ENCODE measurements around the gene RANBP3. TPM values are rescaled to one million over a fixed set of nuclear protein-coding genes. Genes with fewer than 3 reads are reported as not detected.

Gene RANBP3
- total and polyA plus RNA-seq, 7 experiments from 2014 or later: 7.0 to 104 (median 92.0) TPM

DNA sequence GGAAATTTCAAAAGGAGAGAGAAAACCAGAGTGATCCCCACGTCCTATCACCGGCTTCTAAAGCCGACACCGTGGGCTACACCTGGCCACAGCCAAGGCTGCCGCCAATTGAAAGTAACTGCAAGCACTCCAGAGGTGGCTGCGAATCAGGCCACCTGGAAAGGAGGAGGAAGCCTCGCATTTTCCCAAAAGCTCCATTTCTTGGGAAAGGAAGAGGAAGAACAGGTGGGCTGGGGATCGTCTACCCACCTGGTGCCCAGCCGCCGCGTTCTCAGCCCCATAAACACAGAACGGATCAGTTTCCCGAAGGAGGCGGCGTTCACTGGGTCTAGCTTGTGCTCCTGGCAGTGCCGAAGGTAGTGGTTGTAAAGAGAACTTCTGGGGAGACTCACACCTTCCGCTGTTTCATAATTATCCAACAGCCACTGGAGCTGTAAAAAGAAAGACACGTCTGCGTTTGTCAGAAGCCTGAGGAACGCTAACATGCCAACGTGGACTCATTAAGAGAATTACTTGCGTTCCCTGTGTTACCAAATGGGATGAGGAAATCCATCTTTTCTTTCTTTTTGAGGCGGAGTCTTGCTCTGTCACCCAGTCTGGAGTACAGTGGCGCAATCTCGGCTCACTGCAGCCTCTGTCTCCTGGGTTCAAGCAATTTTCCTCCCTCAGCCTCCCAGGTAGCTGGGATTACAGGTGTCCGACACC lies 38.1 kb upstream of the RANBP3 start:
- no peaks in the 10 kb centered on the region for H3K27me3 ChIP-seq (ENCODE audit: control insufficient read depth in 2 of 2, insufficient read depth in 2 of 2, low read length in 2 of 2)
- POLR2A ChIA-PET: no interaction called here
- Mint-ChIP-seq H3K4me3 (no peak overlapping the region), H3K27ac (no peak overlapping the region), H3K36me3 (no peaks in the 10 kb centered on the region), H3K9me3 (no peaks in the 10 kb centered on the region), H3K27me3 (no peaks in the 10 kb centered on the region), H3K4me1 (peaks cover 0 to 12% (median 7%) of the 10 kb centered on the region in 7 donors)
- no peak for DNase-seq
- ATAC-seq: no peak
- H3K4me3 ChIP-seq (ENCODE audit: low read length): no peak overlapping the region
- intact Hi-C loops (cut with micrococcal nuclease): no loop called here
- CTCF ChIA-PET: no interaction called here
- H3K27ac ChIP-seq (ENCODE audit: low read depth, low read length): no peak overlapping the region
- H3K4me1 ChIP-seq (ENCODE audit: control insufficient read depth in 2 of 2, insufficient read depth in 2 of 2, low read length in 2 of 2): no peaks in the 10 kb centered on the region
- no peaks in the 10 kb centered on the region for H3K9me3 ChIP-seq (ENCODE audit: control insufficient read depth in 2 of 3, low read length in 3 of 3)
- H3K36me3 ChIP-seq (ENCODE audit: control insufficient read depth in 2 of 3, insufficient read depth in 3 of 3, low read length in 3 of 3): no peaks in the 10 kb centered on the region

DNA sequence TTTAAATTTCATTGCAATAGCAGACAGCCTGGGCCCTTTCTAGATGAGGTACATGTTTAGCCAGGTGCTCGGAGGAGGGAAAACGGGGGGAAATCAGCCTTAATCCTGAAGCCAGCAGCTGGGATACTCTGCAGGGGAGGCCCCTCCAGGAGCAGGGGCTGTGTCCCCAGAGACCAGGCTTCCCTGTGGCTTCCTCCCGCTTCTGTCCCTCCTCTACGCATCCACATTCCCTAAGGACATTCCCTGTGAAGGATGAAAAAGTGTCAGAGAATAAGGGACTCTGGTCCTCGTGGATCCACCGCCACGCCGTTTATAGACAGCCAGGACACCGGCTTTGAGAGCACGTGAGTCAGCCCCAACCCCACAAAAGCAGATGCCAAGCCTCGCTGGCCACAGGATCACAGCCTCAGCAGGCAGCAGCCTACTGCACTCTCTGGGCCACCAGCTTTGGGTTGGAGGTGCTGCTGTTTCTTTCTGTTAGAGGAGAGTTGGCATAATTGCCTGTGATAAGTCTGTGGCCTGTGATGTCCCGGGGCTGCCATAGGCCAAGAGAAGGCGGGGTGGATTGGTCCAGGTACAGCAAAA lies 36.7 kb upstream of the RANBP3 start:
- no peak for ATAC-seq
- Histone ChIP-seq H3K36me3 (ENCODE audit: control insufficient read depth in 2 of 3, insufficient read depth in 3 of 3, low read length in 3 of 3) (no peaks in the 10 kb centered on the region), H3K4me1 (ENCODE audit: control insufficient read depth in 2 of 2, insufficient read depth in 2 of 2, low read length in 2 of 2) (no peaks in the 10 kb centered on the region), H3K4me3 (ENCODE audit: low read length) (no peak overlapping the region), H3K27me3 (ENCODE audit: control insufficient read depth in 2 of 2, insufficient read depth in 2 of 2, low read length in 2 of 2) (no peaks in the 10 kb centered on the region), H3K27ac (ENCODE audit: low read depth, low read length) (no peak overlapping the region), H3K9me3 (ENCODE audit: control insufficient read depth in 2 of 3, low read length in 3 of 3) (no peaks in the 10 kb centered on the region)
- H3K36me3 Mint-ChIP-seq: peaks cover 0 to 5% (median 0%) of the 10 kb centered on the region in 5 donors
- ChIA-PET POLR2A (no interaction called here), CTCF (no interaction called here)
- intact Hi-C loops (cut with micrococcal nuclease): no loop called here
- H3K9me3 Mint-ChIP-seq: no peaks in the 10 kb centered on the region
- peaks cover 0 to 2% (median under 1%) of the 10 kb centered on the region in 7 donors for H3K4me1 Mint-ChIP-seq
- H3K4me3 Mint-ChIP-seq: no peak overlapping the region
- H3K27me3 Mint-ChIP-seq: no peaks in the 10 kb centered on the region
- no peak for DNase-seq
- H3K27ac Mint-ChIP-seq: no peak overlapping the region

DNA sequence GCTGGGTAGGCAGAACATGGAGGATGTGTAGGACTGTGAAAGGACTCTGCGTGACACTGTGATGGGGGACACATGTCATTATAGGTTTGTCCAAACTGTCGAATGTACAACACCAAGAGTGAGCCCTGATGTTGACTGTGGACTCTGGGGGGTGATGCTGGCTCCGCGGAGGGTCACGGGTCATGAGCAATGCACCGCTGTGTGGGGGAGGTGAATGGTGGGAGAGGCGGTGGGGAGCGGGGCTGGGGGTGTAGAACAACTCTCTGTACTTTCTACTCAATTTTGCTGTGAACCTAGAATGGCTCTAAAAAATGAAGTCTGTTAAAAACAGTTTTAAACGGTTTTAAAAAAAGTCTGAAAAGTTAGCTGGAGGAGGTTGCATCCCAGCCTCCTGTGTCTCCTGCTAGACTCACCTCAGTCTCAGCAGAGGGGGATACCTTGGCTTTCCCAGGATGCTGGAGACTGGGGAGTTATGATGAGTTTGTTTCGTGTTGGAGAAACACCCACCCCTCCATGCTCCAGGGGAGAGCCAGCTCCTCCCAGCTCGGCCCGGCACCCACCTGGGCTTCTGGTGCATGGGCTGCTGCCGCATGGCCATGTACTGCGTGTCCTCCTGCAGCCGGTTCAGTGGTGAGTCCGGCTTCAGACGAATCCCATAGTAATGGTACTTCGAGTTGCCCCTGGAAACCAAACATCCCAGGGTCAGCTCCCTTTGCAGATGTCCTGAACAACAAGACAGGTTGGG lies 34.7 kb upstream of the RANBP3 start:
- peaks cover 0 to under 1% (median 0%) of the 10 kb centered on the region in 7 donors for H3K4me1 Mint-ChIP-seq

DNA sequence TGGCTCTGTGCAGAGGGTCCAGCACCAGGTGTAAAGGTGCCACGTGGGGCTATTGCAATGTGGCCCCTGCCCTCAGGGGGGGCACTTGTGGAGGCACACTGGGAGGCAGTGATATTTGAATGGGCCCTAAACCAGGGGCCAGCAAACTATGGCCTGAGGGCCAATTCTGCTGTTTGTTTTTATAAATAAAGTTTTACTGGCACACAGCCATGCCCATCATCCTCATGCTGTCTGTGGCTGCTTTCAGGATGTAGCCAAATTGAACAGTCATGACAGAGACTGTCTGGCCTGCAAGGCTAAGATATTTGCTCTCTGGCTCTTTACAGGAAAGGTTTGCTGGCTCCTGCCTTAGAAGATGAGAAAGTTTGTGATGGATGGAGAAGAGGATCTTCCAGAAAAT lies 33.9 kb upstream of the RANBP3 start:
- Histone ChIP-seq H3K4me1 (ENCODE audit: control insufficient read depth in 2 of 2, insufficient read depth in 2 of 2, low read length in 2 of 2) (no peaks in the 10 kb centered on the region), H3K27me3 (ENCODE audit: control insufficient read depth in 2 of 2, insufficient read depth in 2 of 2, low read length in 2 of 2) (no peaks in the 10 kb centered on the region), H3K4me3 (ENCODE audit: low read length) (no peak overlapping the region), H3K9me3 (ENCODE audit: control insufficient read depth in 2 of 3, low read length in 3 of 3) (no peaks in the 10 kb centered on the region), H3K27ac (ENCODE audit: low read depth, low read length) (no peak overlapping the region), H3K36me3 (ENCODE audit: control insufficient read depth in 2 of 3, insufficient read depth in 3 of 3, low read length in 3 of 3) (no peaks in the 10 kb centered on the region)
- CTCF ChIA-PET: no interaction called here
- Mint-ChIP-seq H3K4me3 (no peak overlapping the region), H3K4me1 (peaks cover 0 to 5% (median 0%) of the 10 kb centered on the region in 7 donors), H3K27ac (no peak overlapping the region), H3K9me3 (no peaks in the 10 kb centered on the region), H3K27me3 (no peaks in the 10 kb centered on the region), H3K36me3 (peaks cover 0 to 10% (median 0%) of the 10 kb centered on the region in 5 donors)
- intact Hi-C loops (cut with micrococcal nuclease): no loop called here
- POLR2A ChIA-PET: no interaction called here
- ATAC-seq (no peak), DNase-seq (no peak)

More for the DNA sequence above, 34.7 kb upstream of the RANBP3 start:
- H3K9me3 Mint-ChIP-seq: no peaks in the 10 kb centered on the region
- no peaks in the 10 kb centered on the region for H3K27me3 ChIP-seq (ENCODE audit: control insufficient read depth in 2 of 2, insufficient read depth in 2 of 2, low read length in 2 of 2)
- ChIA-PET POLR2A (interaction anchor here (0.7 kb wide), 1 partner anchor 11 kb away, joined by 3 read pairs; no protein-coding TSS in a partner anchor), CTCF (interaction anchor here (0.6 to 1.1 kb wide), 3 partner anchors 9 to 1445 kb away, joined by 3 to 6 read pairs (median 5); no protein-coding TSS in a partner anchor)
- no peaks in the 10 kb centered on the region for H3K4me1 ChIP-seq (ENCODE audit: control insufficient read depth in 2 of 2, insufficient read depth in 2 of 2, low read length in 2 of 2)
- ATAC-seq (no peak), DNase-seq (no peak)
- no peak overlapping the region for H3K27ac ChIP-seq (ENCODE audit: low read depth, low read length)
- no peak overlapping the region for H3K27ac Mint-ChIP-seq
- intact Hi-C loops (cut with micrococcal nuclease): no loop called here
- H3K36me3 ChIP-seq (ENCODE audit: control insufficient read depth in 2 of 3, insufficient read depth in 3 of 3, low read length in 3 of 3): no peaks in the 10 kb centered on the region
- H3K27me3 Mint-ChIP-seq: no peaks in the 10 kb centered on the region
- no peak overlapping the region for H3K4me3 Mint-ChIP-seq
- peaks cover 0 to 6% (median 0%) of the 10 kb centered on the region in 5 donors for H3K36me3 Mint-ChIP-seq
- no peaks in the 10 kb centered on the region for H3K9me3 ChIP-seq (ENCODE audit: control insufficient read depth in 2 of 3, low read length in 3 of 3)
- H3K4me3 ChIP-seq (ENCODE audit: low read length): no peak overlapping the region

DNA sequence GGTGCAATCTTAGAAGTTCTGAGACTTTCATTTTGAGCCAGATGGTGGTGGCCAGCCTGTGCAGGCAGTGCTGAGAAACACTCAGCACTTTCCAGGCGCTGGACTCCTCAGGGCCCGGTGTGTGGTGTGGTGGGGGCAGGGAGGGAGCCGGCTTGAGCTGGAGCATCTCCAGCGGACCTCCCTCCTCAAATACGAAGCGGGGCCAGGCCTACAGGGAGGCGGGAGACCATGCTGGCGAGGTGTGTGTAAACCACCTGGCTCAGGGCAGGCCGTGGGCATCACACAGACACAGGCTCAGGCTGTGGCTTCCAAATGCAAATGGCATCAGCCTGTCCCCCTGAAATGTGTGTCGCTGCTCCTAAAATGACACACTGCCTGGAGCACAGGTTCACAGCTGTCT lies 33.3 kb upstream of the RANBP3 start:
- no peak overlapping the region for H3K27ac ChIP-seq (ENCODE audit: low read depth, low read length)
- POLR2A ChIA-PET: no interaction called here
- H3K27me3 Mint-ChIP-seq: no peaks in the 10 kb centered on the region
- H3K27ac Mint-ChIP-seq: no peak overlapping the region
- H3K4me1 Mint-ChIP-seq: peaks cover 0 to 5% (median 0%) of the 10 kb centered on the region in 7 donors
- ATAC-seq (no peak), DNase-seq (no peak)
- intact Hi-C loops (cut with micrococcal nuclease): no loop called here
- no peaks in the 10 kb centered on the region for H3K36me3 ChIP-seq (ENCODE audit: control insufficient read depth in 2 of 3, insufficient read depth in 3 of 3, low read length in 3 of 3)
- peaks cover 0 to 12% (median 0%) of the 10 kb centered on the region in 5 donors for H3K36me3 Mint-ChIP-seq
- no peaks in the 10 kb centered on the region for H3K4me1 ChIP-seq (ENCODE audit: control insufficient read depth in 2 of 2, insufficient read depth in 2 of 2, low read length in 2 of 2)
- no peaks in the 10 kb centered on the region for H3K27me3 ChIP-seq (ENCODE audit: control insufficient read depth in 2 of 2, insufficient read depth in 2 of 2, low read length in 2 of 2)
- H3K4me3 Mint-ChIP-seq: no peak overlapping the region
- H3K9me3 Mint-ChIP-seq: no peaks in the 10 kb centered on the region
- no peaks in the 10 kb centered on the region for H3K9me3 ChIP-seq (ENCODE audit: control insufficient read depth in 2 of 3, low read length in 3 of 3)
- no peak overlapping the region for H3K4me3 ChIP-seq (ENCODE audit: low read length)
- CTCF ChIA-PET: no interaction called here

DNA sequence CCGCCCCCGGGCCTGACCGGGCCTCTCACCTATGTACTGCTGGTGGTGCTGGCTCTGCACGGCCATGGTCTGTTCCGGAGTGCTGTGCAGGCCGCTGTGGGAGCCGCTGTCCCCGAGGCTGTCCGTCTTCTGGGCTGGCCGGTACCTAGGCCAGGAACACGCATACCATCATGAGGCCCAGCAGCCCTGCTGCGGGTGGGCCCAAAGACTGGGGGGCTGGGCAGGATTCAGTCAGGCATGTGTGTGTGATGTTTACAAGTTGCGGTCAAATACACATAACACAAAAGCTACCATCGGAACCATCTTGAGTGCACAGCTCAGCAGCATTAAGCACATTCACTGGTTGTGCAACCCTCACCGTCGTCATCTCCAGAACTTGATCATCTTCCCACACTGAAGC lies 32.2 kb upstream of the RANBP3 start:
- Histone ChIP-seq H3K27me3 (ENCODE audit: control insufficient read depth in 2 of 2, insufficient read depth in 2 of 2, low read length in 2 of 2) (no peaks in the 10 kb centered on the region), H3K4me3 (ENCODE audit: low read length) (no peak overlapping the region), H3K9me3 (ENCODE audit: control insufficient read depth in 2 of 3, low read length in 3 of 3) (no peaks in the 10 kb centered on the region), H3K27ac (ENCODE audit: low read depth, low read length) (no peak overlapping the region), H3K4me1 (ENCODE audit: control insufficient read depth in 2 of 2, insufficient read depth in 2 of 2, low read length in 2 of 2) (no peaks in the 10 kb centered on the region), H3K36me3 (ENCODE audit: control insufficient read depth in 2 of 3, insufficient read depth in 3 of 3, low read length in 3 of 3) (no peaks in the 10 kb centered on the region)
- DNase-seq (no peak), ATAC-seq (no peak)
- ChIA-PET CTCF (no interaction called here), POLR2A (no interaction called here)
- no peaks in the 10 kb centered on the region for H3K9me3 Mint-ChIP-seq
- H3K27me3 Mint-ChIP-seq: no peaks in the 10 kb centered on the region
- peaks cover 0 to 5% (median 0%) of the 10 kb centered on the region in 7 donors for H3K4me1 Mint-ChIP-seq
- intact Hi-C loops (cut with micrococcal nuclease): no loop called here
- H3K36me3 Mint-ChIP-seq: peaks cover 0 to 12% (median 0%) of the 10 kb centered on the region in 5 donors
- no peak overlapping the region for H3K4me3 Mint-ChIP-seq
- H3K27ac Mint-ChIP-seq: no peak overlapping the region

Data from naive thymus-derived CD4-positive, alpha-beta T cell (primary cell).